ENCODE measurements around the gene OPCML.

The OPCML gene

GRCh38 chr11:132821014-132821413 lies 711.3 kb downstream of the OPCML start:
- Histone ChIP-seq H3K27ac (ENCODE audit: poor library complexity, severe bottlenecking) (no peak overlapping the region), H3K4me3 (ENCODE audit: severe bottlenecking) (no peak overlapping the region), H3K27me3 (ENCODE audit: insufficient read depth, poor library complexity, severe bottlenecking) (peaks cover 4% of the 10 kb centered on the region), H3K9me3 (ENCODE audit: severe bottlenecking) (no peaks in the 10 kb centered on the region), H3K36me3 (ENCODE audit: low read depth) (no peaks in the 10 kb centered on the region), H3K4me1 (ENCODE audit: insufficient read depth, poor library complexity, severe bottlenecking) (no peaks in the 10 kb centered on the region)
- TF ChIP-seq CTCF (IDR thresholded peaks at IDR 0.05; ENCODE audit: poor library complexity, severe bottlenecking) = no peak
- DNase-seq (ENCODE audit: low spot score) (no peak), ATAC-seq (ENCODE audit: low read depth) (no peak)

GRCh38 chr11:132818951-132819350 lies 713.4 kb downstream of the OPCML start:
- no peak overlapping the region for H3K4me3 ChIP-seq (ENCODE audit: severe bottlenecking)
- H3K4me1 ChIP-seq (ENCODE audit: insufficient read depth, poor library complexity, severe bottlenecking) = no peaks in the 10 kb centered on the region
- no peaks in the 10 kb centered on the region for H3K9me3 ChIP-seq (ENCODE audit: severe bottlenecking)
- H3K27ac ChIP-seq (ENCODE audit: poor library complexity, severe bottlenecking) = no peak overlapping the region
- ATAC-seq (ENCODE audit: low read depth) = no peak
- no peaks in the 10 kb centered on the region for H3K36me3 ChIP-seq (ENCODE audit: low read depth)
- H3K27me3 ChIP-seq (ENCODE audit: insufficient read depth, poor library complexity, severe bottlenecking) = no peaks in the 10 kb centered on the region
- no peak for TF ChIP-seq CTCF (IDR thresholded peaks at IDR 0.05; ENCODE audit: poor library complexity, severe bottlenecking)
- no peak for DNase-seq (ENCODE audit: low spot score)

- no peak for DNase-seq (ENCODE audit: low spot score)
- TF ChIP-seq CTCF (IDR thresholded peaks at IDR 0.05; ENCODE audit: poor library complexity, severe bottlenecking) = no peak
- Histone ChIP-seq H3K4me1 (ENCODE audit: insufficient read depth, poor library complexity, severe bottlenecking) (no peaks in the 10 kb centered on the region), H3K27me3 (ENCODE audit: insufficient read depth, poor library complexity, severe bottlenecking) (peaks cover 2% of the 10 kb centered on the region), H3K36me3 (ENCODE audit: low read depth) (no peaks in the 10 kb centered on the region), H3K4me3 (ENCODE audit: severe bottlenecking) (no peak overlapping the region), H3K9me3 (ENCODE audit: severe bottlenecking) (no peaks in the 10 kb centered on the region), H3K27ac (ENCODE audit: poor library complexity, severe bottlenecking) (no peak overlapping the region)
- ATAC-seq (ENCODE audit: low read depth) = no peak
Observed at GRCh38 chr11:132817387-132817786, 714.9 kb downstream of the OPCML start.

GRCh38 chr11:132814410-132814809 lies 717.9 kb downstream of the OPCML start:
- Histone ChIP-seq H3K4me3 (ENCODE audit: severe bottlenecking) (no peak overlapping the region), H3K9me3 (ENCODE audit: severe bottlenecking) (no peaks in the 10 kb centered on the region), H3K36me3 (ENCODE audit: low read depth) (no peaks in the 10 kb centered on the region), H3K27ac (ENCODE audit: poor library complexity, severe bottlenecking) (no peak overlapping the region), H3K27me3 (ENCODE audit: insufficient read depth, poor library complexity, severe bottlenecking) (peaks cover 5% of the 10 kb centered on the region), H3K4me1 (ENCODE audit: insufficient read depth, poor library complexity, severe bottlenecking) (no peaks in the 10 kb centered on the region)
- no peak for ATAC-seq (ENCODE audit: low read depth)
- TF ChIP-seq CTCF (IDR thresholded peaks at IDR 0.05; ENCODE audit: poor library complexity, severe bottlenecking) = no peak
- no peak for DNase-seq (ENCODE audit: low spot score)

GRCh38 chr11:132811649-132812048 lies 720.7 kb downstream of the OPCML start:
- Histone ChIP-seq H3K27me3 (ENCODE audit: insufficient read depth, poor library complexity, severe bottlenecking) (peaks cover 11% of the 10 kb centered on the region), H3K36me3 (ENCODE audit: low read depth) (no peaks in the 10 kb centered on the region), H3K9me3 (ENCODE audit: severe bottlenecking) (no peaks in the 10 kb centered on the region), H3K4me1 (ENCODE audit: insufficient read depth, poor library complexity, severe bottlenecking) (no peaks in the 10 kb centered on the region), H3K4me3 (ENCODE audit: severe bottlenecking) (no peak overlapping the region), H3K27ac (ENCODE audit: poor library complexity, severe bottlenecking) (no peak overlapping the region)
- no peak for DNase-seq (ENCODE audit: low spot score)
- ATAC-seq (ENCODE audit: low read depth) = no peak
- no peak for TF ChIP-seq CTCF (IDR thresholded peaks at IDR 0.05; ENCODE audit: poor library complexity, severe bottlenecking)
